KMS-11 (cell line): Measurements from ENCODE around the gene SUZ12.

ENCODE experiments used
- H2AFZ ChIP-seq: fragments of 200-600 bp; sonication (generic); 2 replicates; pipeline ENCODE4 v1.6.1; 2016; ENCODE audit warnings: antibody characterized with exemption, mixed run types, low read depth
- H3K27ac ChIP-seq: fragments of 200-600 bp; sonication (generic); 2 replicates; pipeline ENCODE4 v1.6.1; 2016; ENCODE audit warnings: mild to moderate bottlenecking, mixed run types
- H3K27me3 ChIP-seq: fragments of 200-600 bp; sonication (generic); 2 replicates; pipeline ENCODE4 v1.6.1; 2017; ENCODE audit warnings: mild to moderate bottlenecking, low read depth, mixed run types, moderate library complexity; ENCODE audit not compliant: insufficient read depth
- H3K36me3 ChIP-seq: fragments of 200-600 bp; sonication (generic); 2 replicates; pipeline ENCODE4 v1.6.1; 2017; ENCODE audit warnings: mild to moderate bottlenecking, mixed run types; ENCODE audit not compliant: insufficient read depth
- H3K4me1 ChIP-seq: fragments of 200-600 bp; sonication (generic); 2 replicates; pipeline ENCODE4 v1.6.1; 2016; ENCODE audit warnings: mild to moderate bottlenecking, low read depth, mixed run types; ENCODE audit not compliant: poor library complexity, severe bottlenecking
- H3K4me2 ChIP-seq: fragments of 200-600 bp; sonication (generic); 2 replicates; pipeline ENCODE4 v1.7.0; 2016; ENCODE audit warnings: mild to moderate bottlenecking, mixed run types
- H3K4me3 ChIP-seq: fragments of 200-600 bp; sonication (generic); IDR thresholded peaks from 2 replicates; pipeline ENCODE4 v1.6.1; 2017; ENCODE audit warnings: low read depth, low read length, mixed read lengths; ENCODE audit not compliant: insufficient read depth
- H3K79me2 ChIP-seq: fragments of 200-600 bp; sonication (generic); 2 replicates; pipeline ENCODE4 v1.6.1; 2016; ENCODE audit warnings: low read depth, mixed run types; ENCODE audit not compliant: insufficient read depth
- H3K9ac ChIP-seq: fragments of 200-600 bp; sonication (generic); 2 replicates; pipeline ENCODE4 v1.6.1; 2016; ENCODE audit warnings: mild to moderate bottlenecking, mixed run types
- H4K20me1 ChIP-seq: fragments of 200-600 bp; sonication (generic); 2 replicates; pipeline ENCODE4 v1.6.1; 2016; ENCODE audit warnings: mild to moderate bottlenecking, mixed run types; ENCODE audit not compliant: insufficient read depth
- CTCF ChIP-seq: fragments of 200-600 bp; sonication (generic); conservative IDR thresholded peaks from 2 replicates; pipeline ENCODE4 v1.6.1; 2017; ENCODE audit warnings: low read depth, mild to moderate bottlenecking, antibody characterized with exemption, low read length, moderate library complexity, mixed read lengths

The SUZ12 gene

GRCh38 chr17:32015245-32016013, 78.6 kb downstream of the SUZ12 start:
- Histone ChIP-seq H3K27ac (no peak overlapping the region), H3K4me2 (no peak overlapping the region), H3K4me1 (no peaks in the 10 kb centered on the region), H3K4me3 (no peak overlapping the region), H4K20me1 (no peaks in the 10 kb centered on the region), H3K27me3 (no peaks in the 10 kb centered on the region), H2AFZ (no peak overlapping the region), H3K79me2 (0 out of 2 replicates have a peak, but pooled peaks cover 5% of the 10 kb centered on the region), H3K9ac (no peak overlapping the region), H3K36me3 (no peaks in the 10 kb centered on the region)
- TF ChIP-seq CTCF = no peak

GRCh38 chr17:32016231-32016630, 79.4 kb downstream of the SUZ12 start:
- TF ChIP-seq CTCF = no peak
- H4K20me1 ChIP-seq = no peaks in the 10 kb centered on the region
- H3K79me2 ChIP-seq = 0 out of 2 replicates have a peak, but pooled peaks cover 5% of the 10 kb centered on the region
- no peak overlapping the region for H3K9ac ChIP-seq
- no peak overlapping the region for H2AFZ ChIP-seq
- no peak overlapping the region for H3K27ac ChIP-seq
- no peak overlapping the region for H3K4me2 ChIP-seq
- H3K36me3 ChIP-seq = no peaks in the 10 kb centered on the region
- no peak overlapping the region for H3K4me3 ChIP-seq
- no peaks in the 10 kb centered on the region for H3K27me3 ChIP-seq
- no peaks in the 10 kb centered on the region for H3K4me1 ChIP-seq

GRCh38 chr17:32019228-32019627, 82.4 kb downstream of the SUZ12 start:
- Histone ChIP-seq H3K4me1 (no peaks in the 10 kb centered on the region), H4K20me1 (no peaks in the 10 kb centered on the region), H3K4me2 (no peak overlapping the region), H3K27me3 (no peaks in the 10 kb centered on the region), H3K79me2 (no peaks in the 10 kb centered on the region), H3K27ac (no peak overlapping the region), H3K9ac (no peak overlapping the region), H3K4me3 (no peak overlapping the region), H2AFZ (no peak overlapping the region), H3K36me3 (no peaks in the 10 kb centered on the region)
- TF ChIP-seq CTCF = no peak

- H3K4me3 ChIP-seq = no peak overlapping the region
- no peak overlapping the region for H3K27ac ChIP-seq
- H3K4me2 ChIP-seq = no peak overlapping the region
- no peaks in the 10 kb centered on the region for H3K27me3 ChIP-seq
- no peak for TF ChIP-seq CTCF
- H3K79me2 ChIP-seq = no peaks in the 10 kb centered on the region
- H3K4me1 ChIP-seq = no peaks in the 10 kb centered on the region
- H2AFZ ChIP-seq = no peak overlapping the region
- no peaks in the 10 kb centered on the region for H3K36me3 ChIP-seq
- no peaks in the 10 kb centered on the region for H4K20me1 ChIP-seq
- no peak overlapping the region for H3K9ac ChIP-seq
Measured at GRCh38 chr17:32020943-32021614, 84.3 kb downstream of the SUZ12 start.
